Measurements from ENCODE around the gene PLIN3.

PLIN3 gene

GRCh38 chr19:4851551-4852290 is 15.7 kb downstream of the PLIN3 start (continued):
- TF ChIP-seq BCL11A (tag by site-specific recombination; IDR thresholded peaks at IDR 0.05; ENCODE audit: low read depth) (no peak), ZNF645 (tag by site-specific recombination; IDR thresholded peaks at IDR 0.05) (no peak), KLF10 (tag by site-specific recombination; IDR thresholded peaks at IDR 0.05) (no peak), ZNF561 (tag by site-specific recombination; IDR thresholded peaks at IDR 0.05; ENCODE audit: borderline replicate concordance) (no peak), GLI2 (tag by site-specific recombination; IDR thresholded peaks at IDR 0.05; ENCODE audit: borderline replicate concordance, low read depth) (no peak), ZNF585B (tag by site-specific recombination; IDR thresholded peaks at IDR 0.05) (no peak), ZFP3 (tag by site-specific recombination; IDR thresholded peaks at IDR 0.05; ENCODE audit: low read depth) (no peak), ZNF521 (tag by site-specific recombination; IDR thresholded peaks at IDR 0.05) (no peak), MYNN (tag by site-specific recombination; IDR thresholded peaks at IDR 0.05; ENCODE audit: borderline replicate concordance) (no peak), ZNF658 (tag by site-specific recombination; IDR thresholded peaks at IDR 0.05) (no peak), ZNF132 (tag by site-specific recombination; IDR thresholded peaks at IDR 0.05; ENCODE audit: borderline replicate concordance) (no peak), ZNF843 (tag by site-specific recombination; IDR thresholded peaks at IDR 0.05) (no peak), ZNF785 (tag by site-specific recombination; IDR thresholded peaks at IDR 0.05) (no peak), ZNF626 (tag by site-specific recombination; IDR thresholded peaks at IDR 0.05) (no peak), OVOL3 (tag by site-specific recombination; IDR thresholded peaks at IDR 0.05) (no peak), ZEB2 (tag by site-specific recombination; IDR thresholded peaks at IDR 0.05) (no peak), AEBP2 (tag by site-specific recombination; IDR thresholded peaks at IDR 0.05; ENCODE audit: borderline replicate concordance) (no peak), ZNF211 (tag by site-specific recombination; IDR thresholded peaks at IDR 0.05; ENCODE audit: low read depth) (no peak), ZNF214 (tag by site-specific recombination; IDR thresholded peaks at IDR 0.05; ENCODE audit: borderline replicate concordance) (no peak), ZNF184 (tag by site-specific recombination; IDR thresholded peaks at IDR 0.05) (no peak), ZNF792 (tag by site-specific recombination; IDR thresholded peaks at IDR 0.05) (no peak), ZNF341 (tag by site-specific recombination; IDR thresholded peaks at IDR 0.05; ENCODE audit: low read depth) (no peak), REPIN1 (tag by site-specific recombination; IDR thresholded peaks at IDR 0.05; ENCODE audit: low read depth) (no peak), YY2 (tag by site-specific recombination; IDR thresholded peaks at IDR 0.05) (no peak), ZNF837 (tag by site-specific recombination; IDR thresholded peaks at IDR 0.05) (no peak), ZNF24 (tag by site-specific recombination; IDR thresholded peaks at IDR 0.05) (no peak), ZNF10 (tag by site-specific recombination; IDR thresholded peaks at IDR 0.05) (no peak)
- TF ChIP-seq, protein P1, sequence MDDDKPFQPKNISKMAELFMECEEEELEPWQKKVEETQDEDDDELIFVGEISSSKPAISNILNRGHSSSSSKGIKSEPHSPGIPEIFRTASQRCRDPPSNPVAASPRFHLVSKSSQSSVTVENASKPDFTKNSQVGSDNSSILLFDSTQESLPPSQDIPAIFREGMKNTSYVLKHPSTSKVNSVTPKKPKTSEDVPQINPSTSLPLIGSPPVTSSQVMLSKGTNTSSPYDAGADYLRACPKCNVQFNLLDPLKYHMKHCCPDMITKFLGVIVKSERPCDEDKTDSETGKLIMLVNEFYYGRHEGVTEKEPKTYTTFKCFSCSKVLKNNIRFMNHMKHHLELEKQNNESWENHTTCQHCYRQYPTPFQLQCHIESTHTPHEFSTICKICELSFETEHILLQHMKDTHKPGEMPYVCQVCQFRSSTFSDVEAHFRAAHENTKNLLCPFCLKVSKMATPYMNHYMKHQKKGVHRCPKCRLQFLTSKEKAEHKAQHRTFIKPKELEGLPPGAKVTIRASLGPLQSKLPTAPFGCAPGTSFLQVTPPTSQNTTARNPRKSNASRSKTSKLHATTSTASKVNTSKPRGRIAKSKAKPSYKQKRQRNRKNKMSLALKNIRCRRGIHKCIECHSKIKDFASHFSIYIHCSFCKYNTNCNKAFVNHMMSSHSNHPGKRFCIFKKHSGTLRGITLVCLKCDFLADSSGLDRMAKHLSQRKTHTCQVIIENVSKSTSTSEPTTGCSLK (tag by site-specific recombination; IDR thresholded peaks at IDR 0.05): no peak
- TF ChIP-seq, protein P2, sequence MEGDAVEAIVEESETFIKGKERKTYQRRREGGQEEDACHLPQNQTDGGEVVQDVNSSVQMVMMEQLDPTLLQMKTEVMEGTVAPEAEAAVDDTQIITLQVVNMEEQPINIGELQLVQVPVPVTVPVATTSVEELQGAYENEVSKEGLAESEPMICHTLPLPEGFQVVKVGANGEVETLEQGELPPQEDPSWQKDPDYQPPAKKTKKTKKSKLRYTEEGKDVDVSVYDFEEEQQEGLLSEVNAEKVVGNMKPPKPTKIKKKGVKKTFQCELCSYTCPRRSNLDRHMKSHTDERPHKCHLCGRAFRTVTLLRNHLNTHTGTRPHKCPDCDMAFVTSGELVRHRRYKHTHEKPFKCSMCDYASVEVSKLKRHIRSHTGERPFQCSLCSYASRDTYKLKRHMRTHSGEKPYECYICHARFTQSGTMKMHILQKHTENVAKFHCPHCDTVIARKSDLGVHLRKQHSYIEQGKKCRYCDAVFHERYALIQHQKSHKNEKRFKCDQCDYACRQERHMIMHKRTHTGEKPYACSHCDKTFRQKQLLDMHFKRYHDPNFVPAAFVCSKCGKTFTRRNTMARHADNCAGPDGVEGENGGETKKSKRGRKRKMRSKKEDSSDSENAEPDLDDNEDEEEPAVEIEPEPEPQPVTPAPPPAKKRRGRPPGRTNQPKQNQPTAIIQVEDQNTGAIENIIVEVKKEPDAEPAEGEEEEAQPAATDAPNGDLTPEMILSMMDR (tag by site-specific recombination; IDR thresholded peaks at IDR 0.05): peak; percentile 92
- TF ChIP-seq, protein P3, sequence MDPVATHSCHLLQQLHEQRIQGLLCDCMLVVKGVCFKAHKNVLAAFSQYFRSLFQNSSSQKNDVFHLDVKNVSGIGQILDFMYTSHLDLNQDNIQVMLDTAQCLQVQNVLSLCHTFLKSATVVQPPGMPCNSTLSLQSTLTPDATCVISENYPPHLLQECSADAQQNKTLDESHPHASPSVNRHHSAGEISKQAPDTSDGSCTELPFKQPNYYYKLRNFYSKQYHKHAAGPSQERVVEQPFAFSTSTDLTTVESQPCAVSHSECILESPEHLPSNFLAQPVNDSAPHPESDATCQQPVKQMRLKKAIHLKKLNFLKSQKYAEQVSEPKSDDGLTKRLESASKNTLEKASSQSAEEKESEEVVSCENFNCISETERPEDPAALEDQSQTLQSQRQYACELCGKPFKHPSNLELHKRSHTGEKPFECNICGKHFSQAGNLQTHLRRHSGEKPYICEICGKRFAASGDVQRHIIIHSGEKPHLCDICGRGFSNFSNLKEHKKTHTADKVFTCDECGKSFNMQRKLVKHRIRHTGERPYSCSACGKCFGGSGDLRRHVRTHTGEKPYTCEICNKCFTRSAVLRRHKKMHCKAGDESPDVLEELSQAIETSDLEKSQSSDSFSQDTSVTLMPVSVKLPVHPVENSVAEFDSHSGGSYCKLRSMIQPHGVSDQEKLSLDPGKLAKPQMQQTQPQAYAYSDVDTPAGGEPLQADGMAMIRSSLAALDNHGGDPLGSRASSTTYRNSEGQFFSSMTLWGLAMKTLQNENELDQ (tag by site-specific recombination; IDR thresholded peaks at IDR 0.05; ENCODE audit: low read depth): no peak
- TF ChIP-seq, protein P4, sequence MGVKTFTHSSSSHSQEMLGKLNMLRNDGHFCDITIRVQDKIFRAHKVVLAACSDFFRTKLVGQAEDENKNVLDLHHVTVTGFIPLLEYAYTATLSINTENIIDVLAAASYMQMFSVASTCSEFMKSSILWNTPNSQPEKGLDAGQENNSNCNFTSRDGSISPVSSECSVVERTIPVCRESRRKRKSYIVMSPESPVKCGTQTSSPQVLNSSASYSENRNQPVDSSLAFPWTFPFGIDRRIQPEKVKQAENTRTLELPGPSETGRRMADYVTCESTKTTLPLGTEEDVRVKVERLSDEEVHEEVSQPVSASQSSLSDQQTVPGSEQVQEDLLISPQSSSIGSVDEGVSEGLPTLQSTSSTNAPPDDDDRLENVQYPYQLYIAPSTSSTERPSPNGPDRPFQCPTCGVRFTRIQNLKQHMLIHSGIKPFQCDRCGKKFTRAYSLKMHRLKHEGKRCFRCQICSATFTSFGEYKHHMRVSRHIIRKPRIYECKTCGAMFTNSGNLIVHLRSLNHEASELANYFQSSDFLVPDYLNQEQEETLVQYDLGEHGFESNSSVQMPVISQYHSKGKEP (tag by site-specific recombination; IDR thresholded peaks at IDR 0.05): no peak
